Upper lobe of left lung (tissue), 4 donors: ENCODE measurements around the gene PLXNA2.

Experiments used
- POLR2AphosphoS5 ChIP-seq, 2 donors: sonication (generic); formaldehyde crosslinking; IDR thresholded peaks; one replicate each; pipeline ENCODE4 v1.5.1; 2017; ENCODE audit warnings: antibody characterized with exemption in 2 of 2
- TF ChIP-seq, protein P1 (sequence below), 6 experiments: fragments of 450-650 bp in 4 of 6; fragments of 200-600 bp in 2 of 6; sonication (generic) in 2 of 6; IDR thresholded peaks; one replicate each; pipeline ENCODE4 v1.5.1; 2016 to 2019; ENCODE audit warnings: antibody characterized with exemption in 6 of 6

DNA sequence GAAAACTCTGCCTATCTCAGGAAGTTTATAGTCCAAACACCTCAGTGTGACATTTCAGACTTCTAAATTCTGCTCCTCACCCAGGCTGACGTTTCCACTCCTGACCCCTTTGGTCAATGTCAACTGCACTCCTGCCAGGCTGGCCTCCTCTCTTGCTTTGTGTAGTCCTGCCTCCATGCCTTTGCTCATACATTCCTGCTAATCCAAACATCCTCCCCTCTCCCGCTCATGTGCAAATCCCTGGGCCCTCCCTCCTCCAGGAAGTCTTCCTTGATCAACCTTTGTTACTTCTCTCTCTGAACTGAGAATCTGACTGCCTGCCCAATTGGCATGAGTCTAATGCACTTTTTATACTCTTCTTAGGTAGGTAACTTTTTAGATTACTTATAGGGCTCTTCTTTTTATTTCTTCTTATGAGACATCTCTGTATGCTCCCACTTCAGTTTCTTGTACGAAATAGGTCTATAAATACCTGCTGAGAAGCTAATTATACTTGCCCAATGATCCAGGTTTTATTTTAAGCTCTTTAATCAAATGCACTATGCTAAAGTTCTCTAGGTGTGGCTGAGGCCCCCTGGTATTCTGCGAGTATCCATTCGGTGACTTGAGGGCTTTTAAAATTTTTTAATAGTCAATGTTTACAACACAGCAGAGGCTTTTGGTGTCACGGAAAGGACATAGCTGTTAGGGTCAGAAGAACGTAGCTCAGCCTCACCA, 128.1 kb downstream of the PLXNA2 start:
- TF ChIP-seq, protein P1, sequence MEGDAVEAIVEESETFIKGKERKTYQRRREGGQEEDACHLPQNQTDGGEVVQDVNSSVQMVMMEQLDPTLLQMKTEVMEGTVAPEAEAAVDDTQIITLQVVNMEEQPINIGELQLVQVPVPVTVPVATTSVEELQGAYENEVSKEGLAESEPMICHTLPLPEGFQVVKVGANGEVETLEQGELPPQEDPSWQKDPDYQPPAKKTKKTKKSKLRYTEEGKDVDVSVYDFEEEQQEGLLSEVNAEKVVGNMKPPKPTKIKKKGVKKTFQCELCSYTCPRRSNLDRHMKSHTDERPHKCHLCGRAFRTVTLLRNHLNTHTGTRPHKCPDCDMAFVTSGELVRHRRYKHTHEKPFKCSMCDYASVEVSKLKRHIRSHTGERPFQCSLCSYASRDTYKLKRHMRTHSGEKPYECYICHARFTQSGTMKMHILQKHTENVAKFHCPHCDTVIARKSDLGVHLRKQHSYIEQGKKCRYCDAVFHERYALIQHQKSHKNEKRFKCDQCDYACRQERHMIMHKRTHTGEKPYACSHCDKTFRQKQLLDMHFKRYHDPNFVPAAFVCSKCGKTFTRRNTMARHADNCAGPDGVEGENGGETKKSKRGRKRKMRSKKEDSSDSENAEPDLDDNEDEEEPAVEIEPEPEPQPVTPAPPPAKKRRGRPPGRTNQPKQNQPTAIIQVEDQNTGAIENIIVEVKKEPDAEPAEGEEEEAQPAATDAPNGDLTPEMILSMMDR (IDR thresholded peaks at IDR 0.05), result no peak
- TF ChIP-seq POLR2AphosphoS5 (IDR thresholded peaks at IDR 0.05), result no peak
